Panc1 (cell line): ENCODE measurements around the gene EGFR. TPM values are rescaled to one million over a fixed set of nuclear protein-coding genes. Genes with fewer than 3 reads are reported as not detected.
A peak's percentile ranks its signal among the peaks of the same experiment; 100 is the strongest.

Source experiments
- ATAC-seq: fragments of 200-7000 bp; cut with Tn5 transposase; 2 replicates; pipeline ENCODE4 v1.9.1; 2020; ENCODE audit warnings: mild to moderate bottlenecking, moderate library complexity
- BruUV-seq: library from RNA; stranded (reverse); fragments of 400-500 nt; replicated peaks from 2 replicates; lab custom pipeline; 2021; lab: Mats Ljungman, UMichigan
- CTCF ChIA-PET: fragments of 300-600 bp; sonication (Branson Sonifier 250); formaldehyde crosslinking; loops from one replicate; lab custom pipeline; 2022; ENCODE audit warnings: antibody characterized with exemption; lab: Charles Lee
- POLR2A ChIA-PET: fragments of 300-600 bp; sonication (Branson Sonifier 250); formaldehyde crosslinking; loops from one replicate; lab custom pipeline; 2022; ENCODE audit warnings: antibody characterized with exemption; lab: Charles Lee
- DNase-seq: peaks from one replicate; pipeline ENCODE4 v3.0.0-alpha.2; 2010; ENCODE audit warnings: low read depth, low spot score
- H3K27ac ChIP-seq: 2 replicates; pipeline ENCODE4 v1.5.1; 2011; ENCODE audit warnings: mild to moderate bottlenecking, low read length, inconsistent platforms
- H3K27me3 ChIP-seq: fragments of 200-500 bp; sonication (Bioruptor generic); 2 replicates; pipeline ENCODE4 v1.6.0; 2014; ENCODE audit warnings: low read length, inconsistent platforms; ENCODE audit not compliant: control insufficient read depth, insufficient read depth
- H3K36me3 ChIP-seq: fragments of 200-500 bp; sonication (Bioruptor generic); 2 replicates; pipeline ENCODE4 v1.5.1; 2014; ENCODE audit warnings: inconsistent platforms, mild to moderate bottlenecking, low read length, moderate library complexity; ENCODE audit not compliant: control insufficient read depth, insufficient read depth
- H3K4me1 ChIP-seq: 2 replicates; pipeline ENCODE4 v1.5.1; 2011; ENCODE audit warnings: inconsistent platforms, mild to moderate bottlenecking, low read length, moderate library complexity; ENCODE audit not compliant: control insufficient read depth, insufficient read depth
- H3K4me3 ChIP-seq, 2 experiments: 2 replicates each; pipeline ENCODE4 v1.5.1; 2011 to 2012; ENCODE audit warnings: low read depth in 2 of 2, low read length in 2 of 2, mild to moderate bottlenecking in 2 of 2, inconsistent platforms in 1 of 2, moderate library complexity in 1 of 2
- H3K9me3 ChIP-seq: fragments of 200-500 bp; sonication (Bioruptor generic); 2 replicates; pipeline ENCODE4 v1.5.1; 2014; ENCODE audit warnings: low read depth, mild to moderate bottlenecking, inconsistent platforms, low read length, moderate library complexity; ENCODE audit not compliant: control insufficient read depth, insufficient read depth
- POLR2AphosphoS5 ChIP-seq: IDR thresholded peaks from 2 replicates; pipeline ENCODE4 v1.6.1; 2012; ENCODE audit warnings: mild to moderate bottlenecking, low read depth, low read length, moderate library complexity
- SIN3A ChIP-seq: IDR thresholded peaks from 2 replicates; pipeline ENCODE4 v1.6.1; 2012; ENCODE audit warnings: low read depth, mild to moderate bottlenecking, low read length, moderate library complexity, borderline replicate concordance; ENCODE audit not compliant: insufficient read depth
- TCF7L2 ChIP-seq: IDR thresholded peaks from 2 replicates; pipeline ENCODE4 v1.6.1; 2011; ENCODE audit warnings: mild to moderate bottlenecking, low read depth, low read length, inconsistent platforms
- in situ Hi-C: cut with HindIII; loops from 2 replicates; pipeline ENCODE4 v1.10.0; 2016; ENCODE audit warnings: low sequenced_read_pairs, low pct_unique_long_range_greater_than_20kb
- intact Hi-C: fragments of 100-400 bp; cut with micrococcal nuclease; formaldehyde crosslinking; loops from one replicate; pipeline ENCODE4 v1.10.0; 2022; ENCODE audit not compliant: unreplicated experiment
- total RNA-seq: library from RNA; stranded (reverse); gene quantifications from one replicate; pipeline ENCODE4 v1.2.1, GENCODE V29; 2021; ENCODE audit not compliant: unreplicated experiment
- TF ChIP-seq, protein P1 (sequence below), 2 experiments: IDR thresholded peaks; 2 replicates each; pipeline ENCODE4 v1.6.1; 2011 to 2012; ENCODE audit warnings: low read depth in 2 of 2, control low read depth in 1 of 2, low read length in 1 of 2, mild to moderate bottlenecking in 1 of 2, moderate library complexity in 1 of 2; ENCODE audit not compliant: insufficient read depth in 1 of 2
- TF ChIP-seq, protein P2 (sequence below): fragments of 450-650 bp; IDR thresholded peaks from 2 replicates; pipeline ENCODE4 v1.5.1; 2017; ENCODE audit warnings: mild to moderate bottlenecking

EGFR gene
- total RNA-seq, 1 experiment from 2014 or later, result 156 TPM

- Histone ChIP-seq H3K4me1 (peaks cover 71% of the 10 kb centered on the region), H3K9me3 (peaks cover 11% of the 10 kb centered on the region; the same call in 1 of the 2 replicates), H3K4me3 (peak overlapping the region in 1 of 2 experiments; percentile 35; a peak in 2 of 4 replicates), H3K36me3 (peaks cover 2% of the 10 kb centered on the region; the same call in 1 of the 2 replicates), H3K27ac (peak overlapping the region; percentile 99), H3K27me3 (no peaks in the 10 kb centered on the region)
- in situ Hi-C loops (no loop called here), intact Hi-C loops (loop anchor here (5.0 to 10.0 kb wide), 3 partner anchors 56 to 358 kb away; no protein-coding TSS in a partner anchor)
- ChIA-PET POLR2A (interaction anchor here (0.9 to 1.1 kb wide), 3 partner anchors 14 to 111 kb away, joined by 3 read pairs; no protein-coding TSS in a partner anchor), CTCF (interaction anchor here (1.2 kb wide), 1 partner anchor 122 kb away, joined by 3 read pairs; no protein-coding TSS in a partner anchor)
- peak; percentile 86 for ATAC-seq
- DNase-seq, result peak; percentile 99
- no TSS peak for BruUV-seq
- TF ChIP-seq, protein P1, sequence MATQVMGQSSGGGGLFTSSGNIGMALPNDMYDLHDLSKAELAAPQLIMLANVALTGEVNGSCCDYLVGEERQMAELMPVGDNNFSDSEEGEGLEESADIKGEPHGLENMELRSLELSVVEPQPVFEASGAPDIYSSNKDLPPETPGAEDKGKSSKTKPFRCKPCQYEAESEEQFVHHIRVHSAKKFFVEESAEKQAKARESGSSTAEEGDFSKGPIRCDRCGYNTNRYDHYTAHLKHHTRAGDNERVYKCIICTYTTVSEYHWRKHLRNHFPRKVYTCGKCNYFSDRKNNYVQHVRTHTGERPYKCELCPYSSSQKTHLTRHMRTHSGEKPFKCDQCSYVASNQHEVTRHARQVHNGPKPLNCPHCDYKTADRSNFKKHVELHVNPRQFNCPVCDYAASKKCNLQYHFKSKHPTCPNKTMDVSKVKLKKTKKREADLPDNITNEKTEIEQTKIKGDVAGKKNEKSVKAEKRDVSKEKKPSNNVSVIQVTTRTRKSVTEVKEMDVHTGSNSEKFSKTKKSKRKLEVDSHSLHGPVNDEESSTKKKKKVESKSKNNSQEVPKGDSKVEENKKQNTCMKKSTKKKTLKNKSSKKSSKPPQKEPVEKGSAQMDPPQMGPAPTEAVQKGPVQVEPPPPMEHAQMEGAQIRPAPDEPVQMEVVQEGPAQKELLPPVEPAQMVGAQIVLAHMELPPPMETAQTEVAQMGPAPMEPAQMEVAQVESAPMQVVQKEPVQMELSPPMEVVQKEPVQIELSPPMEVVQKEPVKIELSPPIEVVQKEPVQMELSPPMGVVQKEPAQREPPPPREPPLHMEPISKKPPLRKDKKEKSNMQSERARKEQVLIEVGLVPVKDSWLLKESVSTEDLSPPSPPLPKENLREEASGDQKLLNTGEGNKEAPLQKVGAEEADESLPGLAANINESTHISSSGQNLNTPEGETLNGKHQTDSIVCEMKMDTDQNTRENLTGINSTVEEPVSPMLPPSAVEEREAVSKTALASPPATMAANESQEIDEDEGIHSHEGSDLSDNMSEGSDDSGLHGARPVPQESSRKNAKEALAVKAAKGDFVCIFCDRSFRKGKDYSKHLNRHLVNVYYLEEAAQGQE (IDR thresholded peaks at IDR 0.05; ENCODE audit: insufficient read depth in 1 of 2, low read depth in 2 of 2, low read length in 1 of 2), result no peak
- TF ChIP-seq POLR2AphosphoS5, result peak; percentile 82
- TF ChIP-seq SIN3A, result no peak; the same call in 1 of the 2 replicates
- TF ChIP-seq TCF7L2, result peak; percentile 46; the same call in 1 of the 2 replicates
- TF ChIP-seq, protein P2, sequence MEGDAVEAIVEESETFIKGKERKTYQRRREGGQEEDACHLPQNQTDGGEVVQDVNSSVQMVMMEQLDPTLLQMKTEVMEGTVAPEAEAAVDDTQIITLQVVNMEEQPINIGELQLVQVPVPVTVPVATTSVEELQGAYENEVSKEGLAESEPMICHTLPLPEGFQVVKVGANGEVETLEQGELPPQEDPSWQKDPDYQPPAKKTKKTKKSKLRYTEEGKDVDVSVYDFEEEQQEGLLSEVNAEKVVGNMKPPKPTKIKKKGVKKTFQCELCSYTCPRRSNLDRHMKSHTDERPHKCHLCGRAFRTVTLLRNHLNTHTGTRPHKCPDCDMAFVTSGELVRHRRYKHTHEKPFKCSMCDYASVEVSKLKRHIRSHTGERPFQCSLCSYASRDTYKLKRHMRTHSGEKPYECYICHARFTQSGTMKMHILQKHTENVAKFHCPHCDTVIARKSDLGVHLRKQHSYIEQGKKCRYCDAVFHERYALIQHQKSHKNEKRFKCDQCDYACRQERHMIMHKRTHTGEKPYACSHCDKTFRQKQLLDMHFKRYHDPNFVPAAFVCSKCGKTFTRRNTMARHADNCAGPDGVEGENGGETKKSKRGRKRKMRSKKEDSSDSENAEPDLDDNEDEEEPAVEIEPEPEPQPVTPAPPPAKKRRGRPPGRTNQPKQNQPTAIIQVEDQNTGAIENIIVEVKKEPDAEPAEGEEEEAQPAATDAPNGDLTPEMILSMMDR, result no peak
These were observed 114.2 kb downstream of the EGFR start for GRCh38 chr7:55132890-55133551.

DNA sequence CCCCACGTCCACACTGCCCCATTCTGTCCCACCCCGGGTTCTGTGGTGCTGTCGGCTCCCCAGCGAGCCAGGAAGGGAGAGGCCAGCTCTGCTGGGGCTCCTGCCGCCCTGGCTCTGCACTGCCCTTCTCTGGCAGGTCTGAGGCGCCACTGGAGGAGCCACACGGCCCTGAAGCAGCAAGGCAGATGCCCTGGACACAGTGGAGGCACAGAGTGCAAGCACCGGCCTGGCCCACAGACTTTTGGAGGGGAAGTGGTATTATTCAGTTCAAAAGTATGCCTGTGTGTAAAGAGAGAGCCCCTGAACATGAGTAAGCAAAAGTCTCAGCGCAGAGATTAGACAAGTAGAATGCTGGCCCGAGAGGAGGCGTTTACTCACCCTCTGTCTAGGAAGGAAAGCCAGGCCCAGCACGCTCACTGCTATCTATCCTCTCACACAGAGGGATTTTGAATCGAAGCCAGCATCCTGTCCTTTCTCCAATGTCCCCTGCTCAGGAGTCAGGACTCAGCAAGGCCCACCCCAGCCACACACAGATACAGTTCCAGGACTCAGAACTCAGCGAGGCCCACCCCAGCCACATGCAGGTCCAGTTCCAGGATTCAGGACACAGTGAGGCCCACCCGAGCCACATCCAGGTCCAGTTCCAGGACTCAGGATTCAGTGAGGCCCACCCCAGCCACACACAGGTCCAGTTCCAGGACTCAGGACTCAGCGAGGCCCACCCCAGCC is 115.0 kb downstream of the EGFR start:
- DNase-seq, result peak; percentile 91
- ATAC-seq, result peak; percentile 70
- Histone ChIP-seq H3K9me3 (peaks cover 16% of the 10 kb centered on the region; the same call in 1 of the 2 replicates), H3K27me3 (no peaks in the 10 kb centered on the region), H3K27ac (peak overlapping the region; percentile 99), H3K36me3 (peaks cover 2% of the 10 kb centered on the region; the same call in 1 of the 2 replicates), H3K4me3 (peak overlapping the region in 1 of 2 experiments; percentile 35; a peak in 2 of 4 replicates), H3K4me1 (peaks cover 63% of the 10 kb centered on the region)
- TF ChIP-seq TCF7L2 (no peak), SIN3A (no peak), POLR2AphosphoS5 (no peak)
- TF ChIP-seq, protein P2, result peak; percentile 45
- TF ChIP-seq, protein P1 (IDR thresholded peaks at IDR 0.05; ENCODE audit: insufficient read depth in 1 of 2, low read depth in 2 of 2, low read length in 1 of 2), result no peak
- BruUV-seq, result no TSS peak
- CTCF ChIA-PET, result no interaction called here
- in situ Hi-C loops, result no loop called here
- POLR2A ChIA-PET, result interaction anchor here (0.9 to 1.1 kb wide), 3 partner anchors 14 to 112 kb away, joined by 3 read pairs; no protein-coding TSS in a partner anchor
- intact Hi-C loops, result loop anchor here (5.0 to 10.0 kb wide), 3 partner anchors 56 to 359 kb away; no protein-coding TSS in a partner anchor
